SW480 (cell line): ENCODE measurements around the gene VWA7.

Experiments
- DNase-seq: peaks from one replicate; pipeline ENCODE4 v3.0.0-alpha.2; 2016; ENCODE audit warnings: low spot score

VWA7 gene

GRCh38 chr6:31778999-31779885, 2.1 kb upstream of the VWA7 start:
- DNase-seq = no peak

- no peak for DNase-seq
Observed at GRCh38 chr6:31778193-31778592, 1.1 kb upstream of the VWA7 start.

- DNase-seq = no peak
Observed at GRCh38 chr6:31777667-31778050, 531 bp upstream of the VWA7 start.

- peak; percentile 28 for DNase-seq
Observed at GRCh38 chr6:31776485-31776988, 591 bp downstream of the VWA7 start.

GRCh38 chr6:31775633-31776484, 1.3 kb downstream of the VWA7 start:
- no peak for DNase-seq

- DNase-seq = peak; percentile 48
Observed at GRCh38 chr6:31775184-31775583, 1.9 kb downstream of the VWA7 start.

- DNase-seq = no peak
Observed at GRCh38 chr6:31771992-31772358, 5.2 kb downstream of the VWA7 start.

GRCh38 chr6:31770860-31771259, 6.3 kb downstream of the VWA7 start:
- DNase-seq = no peak

- peak; percentile 69 for DNase-seq
Observed at GRCh38 chr6:31769684-31770371, 7.3 kb downstream of the VWA7 start.

GRCh38 chr6:31768363-31769257, 8.5 kb downstream of the VWA7 start:
- DNase-seq = no peak

- DNase-seq = no peak
Observed at GRCh38 chr6:31767096-31767645, 10.0 kb downstream of the VWA7 start.

GRCh38 chr6:31765910-31766794, 11.0 kb downstream of the VWA7 start:
- DNase-seq = no peak

- no peak for DNase-seq
Observed at GRCh38 chr6:31765559-31765909, 11.6 kb downstream of the VWA7 start.

- no peak for DNase-seq
Observed at GRCh38 chr6:31764198-31764597, 12.9 kb downstream of the VWA7 start.

GRCh38 chr6:31763619-31763940, 13.5 kb downstream of the VWA7 start:
- peak; percentile 71 for DNase-seq

GRCh38 chr6:31762878-31763618, 14.1 kb downstream of the VWA7 start:
- DNase-seq = no peak

GRCh38 chr6:31762356-31762755, 14.8 kb downstream of the VWA7 start, which contains the start of gene SAPCD1:
TSS of gene SAPCD1 (plus strand) at chr6:31762656. CDS start at chr6:31763055, 399 bp downstream.
- DNase-seq = no peak

- DNase-seq = no peak
Observed at GRCh38 chr6:31761343-31761742, 15.8 kb downstream of the VWA7 start.

- DNase-seq = no peak
Observed at GRCh38 chr6:31760790-31761189, 16.3 kb downstream of the VWA7 start.
